ENCODE measurements around the gene UBE2N.
"Not testable (repeated sequence)": the region's sequence is repeated elsewhere in the genome, so short reads cannot be mapped to it uniquely, and the experiment has no call there.

UBE2N gene

GRCh38 chr12:93413064-93413463 lies 28.7 kb downstream of the UBE2N start:
- Mint-ChIP-seq H3K27me3 (ENCODE audit: low read depth) (no peaks in the 10 kb centered on the region), H3K36me3 (ENCODE audit: low read depth) (peaks cover 34% of the 10 kb centered on the region), H3K27ac (peak overlapping the region in 1 of 3 experiments; percentile 26), H3K4me3 (no peak overlapping the region), H3K4me1 (peaks cover 44% of the 10 kb centered on the region), H3K9me3 (no peaks in the 10 kb centered on the region)
- no peak for TF ChIP-seq CTCF (IDR thresholded peaks at IDR 0.05; ENCODE audit: unreplicated experiment in 3 of 3)

GRCh38 chr12:93412396-93412795 lies 29.4 kb downstream of the UBE2N start:
- not testable (repeated sequence) for H3K9me3 Mint-ChIP-seq; H3K27me3 Mint-ChIP-seq (ENCODE audit: low read depth); H3K4me3 Mint-ChIP-seq
- peaks cover 44% of the 10 kb centered on the region for H3K4me1 Mint-ChIP-seq
- peak overlapping the region in 2 of 3 experiments; percentile 63 to 81 for H3K27ac Mint-ChIP-seq
- H3K36me3 Mint-ChIP-seq (ENCODE audit: low read depth), result peaks cover 34% of the 10 kb centered on the region

- not testable (repeated sequence) for H3K4me3 Mint-ChIP-seq; H3K27me3 Mint-ChIP-seq (ENCODE audit: low read depth); H3K27ac Mint-ChIP-seq
These were observed 30.7 kb downstream of the UBE2N start for GRCh38 chr12:93411060-93411459.

GRCh38 chr12:93409343-93410187 lies 32.2 kb downstream of the UBE2N start:
- H3K9me3 Mint-ChIP-seq; H3K27ac Mint-ChIP-seq; H3K4me3 Mint-ChIP-seq; H3K27me3 Mint-ChIP-seq (ENCODE audit: low read depth): not testable (repeated sequence)
- Mint-ChIP-seq H3K36me3 (ENCODE audit: low read depth) (peaks cover 52% of the 10 kb centered on the region), H3K4me1 (peaks cover 34% of the 10 kb centered on the region)

More at GRCh38 chr12:93411060-93411459, 30.7 kb downstream of the UBE2N start:
- Mint-ChIP-seq H3K36me3 (ENCODE audit: low read depth) (peaks cover 44% of the 10 kb centered on the region), H3K4me1 (peaks cover 44% of the 10 kb centered on the region)
- not testable (repeated sequence) for H3K9me3 Mint-ChIP-seq

DNA sequence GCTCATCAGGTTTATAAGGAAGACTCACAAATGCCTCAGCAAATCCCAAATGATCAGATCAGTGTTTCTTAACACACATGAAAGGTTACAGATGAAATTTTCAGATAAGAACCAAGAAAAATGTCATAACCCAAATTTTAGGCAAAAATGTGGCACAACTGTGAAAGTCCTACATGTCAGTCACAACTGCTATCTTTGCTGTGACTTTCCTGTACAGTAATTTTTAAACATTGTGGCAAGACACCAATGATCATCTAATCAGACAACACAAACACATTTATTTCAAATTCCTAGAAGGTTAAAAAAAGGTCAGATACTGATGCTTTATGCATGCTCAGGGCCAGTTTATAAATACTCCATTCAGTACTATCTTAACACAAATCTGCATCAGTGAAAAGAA lies 32.9 kb downstream of the UBE2N start:
- no peak overlapping the region for H3K4me3 Mint-ChIP-seq
- H3K36me3 Mint-ChIP-seq (ENCODE audit: low read depth), result peaks cover 53% of the 10 kb centered on the region
- no peak overlapping the region for H3K27ac Mint-ChIP-seq
- no peak for TF ChIP-seq CTCF (IDR thresholded peaks at IDR 0.05; ENCODE audit: unreplicated experiment in 3 of 3)
- H3K9me3 Mint-ChIP-seq, result no peaks in the 10 kb centered on the region
- H3K4me1 Mint-ChIP-seq, result peaks cover 38% of the 10 kb centered on the region
- no peaks in the 10 kb centered on the region for H3K27me3 Mint-ChIP-seq (ENCODE audit: low read depth)

- Mint-ChIP-seq H3K27ac (peak overlapping the region in 1 of 3 experiments; percentile 7), H3K9me3 (no peaks in the 10 kb centered on the region), H3K4me3 (no peak overlapping the region), H3K4me1 (peaks cover 32% of the 10 kb centered on the region), H3K27me3 (ENCODE audit: low read depth) (no peaks in the 10 kb centered on the region), H3K36me3 (ENCODE audit: low read depth) (peaks cover 59% of the 10 kb centered on the region)
- no peak for TF ChIP-seq CTCF (IDR thresholded peaks at IDR 0.05; ENCODE audit: unreplicated experiment in 3 of 3)
These were observed 33.8 kb downstream of the UBE2N start for GRCh38 chr12:93407963-93408283.

- Mint-ChIP-seq H3K9me3 (no peaks in the 10 kb centered on the region), H3K36me3 (ENCODE audit: low read depth) (peaks cover 64% of the 10 kb centered on the region), H3K27me3 (ENCODE audit: low read depth) (no peaks in the 10 kb centered on the region), H3K27ac (peak overlapping the region in 1 of 3 experiments; percentile 42), H3K4me3 (no peak overlapping the region), H3K4me1 (peaks cover 29% of the 10 kb centered on the region)
- TF ChIP-seq CTCF (IDR thresholded peaks at IDR 0.05; ENCODE audit: unreplicated experiment in 3 of 3), result no peak
These were observed 34.4 kb downstream of the UBE2N start for GRCh38 chr12:93407054-93407962.
